ENCODE data around the gene ITPR2.

Gene ITPR2

DNA sequence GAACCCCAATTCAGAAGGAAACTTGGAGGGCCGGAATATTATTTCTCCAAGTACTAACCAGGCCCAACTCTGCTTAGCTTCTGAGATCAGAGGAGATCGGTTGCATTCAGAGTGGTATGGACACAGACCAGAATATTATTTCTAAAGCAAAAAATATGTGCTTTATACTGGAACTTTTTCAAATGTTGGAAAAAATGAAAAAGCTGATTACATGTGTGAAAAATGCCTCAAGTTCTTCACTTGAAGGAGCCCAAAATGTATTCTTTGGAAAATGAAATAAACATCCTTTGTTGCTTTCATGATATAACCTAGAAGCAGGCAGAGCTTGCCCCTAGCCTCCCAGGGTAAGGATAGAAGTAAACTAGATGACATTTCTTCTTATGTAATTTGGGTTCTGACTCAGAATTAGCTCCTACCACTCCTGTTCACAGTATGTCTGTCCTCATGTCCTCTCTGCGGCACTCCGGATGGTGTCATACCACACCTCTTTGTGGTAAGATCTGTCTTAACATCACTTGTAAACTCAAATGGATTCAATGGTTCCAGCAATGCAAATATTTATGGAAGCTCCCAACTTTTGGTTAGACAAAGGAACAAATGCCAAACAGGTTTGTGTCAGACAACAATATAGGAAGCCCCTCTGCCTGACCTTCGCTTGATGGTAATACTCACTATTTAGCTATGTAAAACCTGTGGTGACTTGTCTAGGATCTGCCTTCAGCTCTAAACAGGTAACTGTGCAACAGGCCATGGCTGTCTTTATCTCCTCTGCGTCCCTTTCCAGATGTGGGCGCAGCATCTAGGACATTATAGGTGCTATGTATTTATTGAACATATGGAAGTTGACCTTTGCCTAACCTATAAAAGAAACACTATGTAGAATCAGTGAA, 459.1 kb downstream of the ITPR2 start:
- Histone ChIP-seq H3K4me1 (ENCODE audit: insufficient read depth, poor library complexity, severe bottlenecking) (peaks cover 13% of the 10 kb centered on the region), H3K9me3 (ENCODE audit: severe bottlenecking) (no peaks in the 10 kb centered on the region), H3K27ac (ENCODE audit: poor library complexity, severe bottlenecking) (peak overlapping the region; percentile 28), H3K27me3 (ENCODE audit: insufficient read depth, poor library complexity, severe bottlenecking) (no peaks in the 10 kb centered on the region), H3K4me3 (ENCODE audit: severe bottlenecking) (no peak overlapping the region), H3K36me3 (ENCODE audit: low read depth) (no peaks in the 10 kb centered on the region)
- DNase-seq (ENCODE audit: low spot score) (no peak), ATAC-seq (ENCODE audit: low read depth) (peak; percentile 92)
- TF ChIP-seq, protein P1, sequence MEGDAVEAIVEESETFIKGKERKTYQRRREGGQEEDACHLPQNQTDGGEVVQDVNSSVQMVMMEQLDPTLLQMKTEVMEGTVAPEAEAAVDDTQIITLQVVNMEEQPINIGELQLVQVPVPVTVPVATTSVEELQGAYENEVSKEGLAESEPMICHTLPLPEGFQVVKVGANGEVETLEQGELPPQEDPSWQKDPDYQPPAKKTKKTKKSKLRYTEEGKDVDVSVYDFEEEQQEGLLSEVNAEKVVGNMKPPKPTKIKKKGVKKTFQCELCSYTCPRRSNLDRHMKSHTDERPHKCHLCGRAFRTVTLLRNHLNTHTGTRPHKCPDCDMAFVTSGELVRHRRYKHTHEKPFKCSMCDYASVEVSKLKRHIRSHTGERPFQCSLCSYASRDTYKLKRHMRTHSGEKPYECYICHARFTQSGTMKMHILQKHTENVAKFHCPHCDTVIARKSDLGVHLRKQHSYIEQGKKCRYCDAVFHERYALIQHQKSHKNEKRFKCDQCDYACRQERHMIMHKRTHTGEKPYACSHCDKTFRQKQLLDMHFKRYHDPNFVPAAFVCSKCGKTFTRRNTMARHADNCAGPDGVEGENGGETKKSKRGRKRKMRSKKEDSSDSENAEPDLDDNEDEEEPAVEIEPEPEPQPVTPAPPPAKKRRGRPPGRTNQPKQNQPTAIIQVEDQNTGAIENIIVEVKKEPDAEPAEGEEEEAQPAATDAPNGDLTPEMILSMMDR (IDR thresholded peaks at IDR 0.05; ENCODE audit: poor library complexity, severe bottlenecking) = no peak

DNA sequence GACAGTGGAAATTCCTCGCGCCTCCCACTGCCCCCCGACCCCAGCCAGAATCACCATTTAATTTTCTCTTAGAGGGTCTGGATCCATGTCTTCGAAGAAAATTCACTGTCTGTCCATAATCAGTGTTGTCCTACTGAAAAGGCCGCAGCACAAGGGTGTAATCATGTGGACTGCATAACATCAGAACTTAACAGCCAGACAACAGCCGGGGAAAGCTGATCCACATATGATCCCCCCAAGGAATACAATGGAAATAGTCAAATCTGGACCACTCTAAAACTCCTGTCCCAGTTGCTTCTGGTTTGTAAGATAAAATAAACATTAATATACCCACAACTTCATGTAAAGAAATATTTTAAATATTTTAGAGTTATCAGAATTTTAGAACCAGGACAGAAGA, 460.1 kb downstream of the ITPR2 start:
- H3K27ac ChIP-seq (ENCODE audit: poor library complexity, severe bottlenecking) = no peak overlapping the region
- ATAC-seq (ENCODE audit: low read depth) = no peak
- H3K4me3 ChIP-seq (ENCODE audit: severe bottlenecking) = no peak overlapping the region
- DNase-seq (ENCODE audit: low spot score) = no peak
- H3K36me3 ChIP-seq (ENCODE audit: low read depth) = no peaks in the 10 kb centered on the region
- no peaks in the 10 kb centered on the region for H3K9me3 ChIP-seq (ENCODE audit: severe bottlenecking)
- H3K27me3 ChIP-seq (ENCODE audit: insufficient read depth, poor library complexity, severe bottlenecking) = no peaks in the 10 kb centered on the region
- TF ChIP-seq, protein P1 (IDR thresholded peaks at IDR 0.05; ENCODE audit: poor library complexity, severe bottlenecking) = no peak
- H3K4me1 ChIP-seq (ENCODE audit: insufficient read depth, poor library complexity, severe bottlenecking) = peaks cover 13% of the 10 kb centered on the region

DNA sequence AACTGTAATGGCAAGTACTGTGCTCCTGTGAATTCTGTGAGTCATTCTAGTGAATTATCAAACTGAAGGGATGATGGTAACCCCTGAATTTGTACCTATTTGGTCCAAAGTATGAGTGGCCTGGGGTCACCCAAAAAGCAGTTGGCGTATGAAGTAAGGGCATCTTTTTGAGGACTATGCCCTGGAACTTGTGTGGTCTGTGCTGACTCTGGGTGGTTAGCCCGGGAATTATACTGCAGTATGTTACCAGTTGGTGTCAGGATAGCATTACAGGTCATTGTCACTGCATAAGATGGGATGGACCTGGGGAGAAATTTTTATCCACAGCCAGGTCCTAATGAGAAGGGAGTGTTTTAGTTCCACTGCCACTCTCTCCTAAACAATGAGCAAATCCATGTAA, 462.9 kb downstream of the ITPR2 start:
- Histone ChIP-seq H3K27ac (ENCODE audit: poor library complexity, severe bottlenecking) (no peak overlapping the region), H3K4me1 (ENCODE audit: insufficient read depth, poor library complexity, severe bottlenecking) (peaks cover 13% of the 10 kb centered on the region), H3K9me3 (ENCODE audit: severe bottlenecking) (no peaks in the 10 kb centered on the region), H3K36me3 (ENCODE audit: low read depth) (no peaks in the 10 kb centered on the region), H3K27me3 (ENCODE audit: insufficient read depth, poor library complexity, severe bottlenecking) (no peaks in the 10 kb centered on the region), H3K4me3 (ENCODE audit: severe bottlenecking) (no peak overlapping the region)
- no peak for ATAC-seq (ENCODE audit: low read depth)
- TF ChIP-seq, protein P1 (IDR thresholded peaks at IDR 0.05; ENCODE audit: poor library complexity, severe bottlenecking) = no peak
- DNase-seq (ENCODE audit: low spot score) = no peak

DNA sequence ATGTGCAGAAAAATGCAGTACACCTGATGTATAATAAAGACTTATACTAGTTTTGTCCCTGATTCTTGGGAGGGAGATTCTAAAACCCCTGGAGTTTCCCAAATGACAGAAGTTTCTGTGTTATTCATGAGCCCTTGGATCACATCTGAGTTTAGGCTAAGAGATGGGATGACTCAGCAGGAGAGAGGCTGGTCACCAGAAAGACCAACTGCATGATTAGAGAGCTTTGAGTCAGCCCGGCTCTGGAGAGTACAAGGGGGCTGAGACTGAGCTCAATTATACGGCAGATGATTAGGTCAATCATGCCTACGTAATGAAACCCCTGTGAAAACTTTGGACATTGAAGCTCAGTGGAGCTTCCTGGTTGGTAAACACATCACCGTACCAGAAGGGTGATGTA, 463.4 kb downstream of the ITPR2 start:
- H3K27ac ChIP-seq (ENCODE audit: poor library complexity, severe bottlenecking) = no peak overlapping the region
- peaks cover 12% of the 10 kb centered on the region for H3K4me1 ChIP-seq (ENCODE audit: insufficient read depth, poor library complexity, severe bottlenecking)
- no peaks in the 10 kb centered on the region for H3K9me3 ChIP-seq (ENCODE audit: severe bottlenecking)
- H3K27me3 ChIP-seq (ENCODE audit: insufficient read depth, poor library complexity, severe bottlenecking) = no peaks in the 10 kb centered on the region
- TF ChIP-seq, protein P1 (IDR thresholded peaks at IDR 0.05; ENCODE audit: poor library complexity, severe bottlenecking) = no peak
- ATAC-seq (ENCODE audit: low read depth) (peak; percentile 55; the same call in 1 of the 3 replicates), DNase-seq (ENCODE audit: low spot score) (no peak)
- no peak overlapping the region for H3K4me3 ChIP-seq (ENCODE audit: severe bottlenecking)
- H3K36me3 ChIP-seq (ENCODE audit: low read depth) = no peaks in the 10 kb centered on the region
